SK-N-SH treated with all-trans-retinoic acid at 6 μM for 48 hours (cell line): ENCODE data around the gene MS4A14.

Experiments used
- ATAC-seq: fragments of 200-7000 bp; cut with Tn5 transposase; 3 replicates; pipeline ENCODE4 v1.9.1; 2020; ENCODE audit warnings: mild to moderate bottlenecking, moderate library complexity
- ARNTL ChIP-seq: fragments of 450-650 bp; formaldehyde crosslinking; IDR thresholded peaks from 2 replicates; pipeline ENCODE4 v1.5.0; 2020; ENCODE audit warnings: low read depth, mild to moderate bottlenecking, moderate library complexity, borderline replicate concordance
- BACH2 ChIP-seq: fragments of 250-450 bp; sonication (Bioruptor Pico); IDR thresholded peaks from 2 replicates; pipeline ENCODE4 v1.9.0; 2021; ENCODE audit warnings: mild to moderate bottlenecking, borderline replicate concordance
- CSDC2 ChIP-seq: fragments of 250-450 bp; sonication (Bioruptor Pico); IDR thresholded peaks from 2 replicates; pipeline ENCODE4 v1.5.0; 2020; ENCODE audit warnings: mild to moderate bottlenecking, moderate library complexity
- GLIS3 ChIP-seq: fragments of 250-450 bp; sonication (Bioruptor Pico); IDR thresholded peaks from 2 replicates; pipeline ENCODE4 v1.5.0; 2020; ENCODE audit warnings: mild to moderate bottlenecking, moderate library complexity
- ISL1 ChIP-seq: fragments of 250-450 bp; sonication (Bioruptor Pico); IDR thresholded peaks from 2 replicates; pipeline ENCODE4 v2.1.2; 2022; ENCODE audit warnings: mild to moderate bottlenecking, moderate library complexity
- OSR1 ChIP-seq: fragments of 250-450 bp; sonication (Bioruptor Pico); IDR thresholded peaks from 2 replicates; pipeline ENCODE4 v1.8.0; 2022; ENCODE audit warnings: moderate library complexity, mild to moderate bottlenecking, inconsistent platforms
- POU6F1 ChIP-seq: fragments of 250-450 bp; sonication (Bioruptor Pico); IDR thresholded peaks from 2 replicates; pipeline ENCODE4 v1.8.0; 2021; ENCODE audit warnings: low read depth, mild to moderate bottlenecking, moderate library complexity, borderline replicate concordance
- PPARA ChIP-seq: fragments of 250-450 bp; sonication (Bioruptor Pico); IDR thresholded peaks from 2 replicates; pipeline ENCODE4 v1.5.0; 2020; ENCODE audit warnings: mild to moderate bottlenecking, borderline replicate concordance
- RARB ChIP-seq: fragments of 250-450 bp; sonication (Bioruptor Pico); IDR thresholded peaks from 2 replicates; pipeline ENCODE4 v1.8.0; 2021; ENCODE audit warnings: mild to moderate bottlenecking, moderate library complexity
- SNAI2 ChIP-seq: fragments of 250-450 bp; sonication (Bioruptor Pico); IDR thresholded peaks from 2 replicates; pipeline ENCODE4 v1.5.0; 2020; ENCODE audit warnings: mild to moderate bottlenecking, moderate library complexity
- TCF4 ChIP-seq: fragments of 250-450 bp; sonication (Bioruptor Pico); IDR thresholded peaks from 2 replicates; pipeline ENCODE4 v1.8.0; 2021; ENCODE audit warnings: mild to moderate bottlenecking, moderate library complexity, borderline replicate concordance
- TOX ChIP-seq: fragments of 250-450 bp; sonication (Bioruptor Pico); IDR thresholded peaks from 2 replicates; pipeline ENCODE4 v1.8.0; 2021; ENCODE audit warnings: mild to moderate bottlenecking, moderate library complexity, borderline replicate concordance
- TSHZ2 ChIP-seq: fragments of 250-450 bp; sonication (Bioruptor Pico); IDR thresholded peaks from 2 replicates; pipeline ENCODE4 v1.5.0; 2020; ENCODE audit warnings: mild to moderate bottlenecking, moderate library complexity
- ZC3H10 ChIP-seq: fragments of 250-450 bp; sonication (Bioruptor Pico); IDR thresholded peaks from 2 replicates; pipeline ENCODE4 v1.5.1; 2021; ENCODE audit warnings: mild to moderate bottlenecking, moderate library complexity
- ZFP3 ChIP-seq: fragments of 250-450 bp; sonication (Bioruptor Pico); IDR thresholded peaks from 2 replicates; pipeline ENCODE4 v1.5.0; 2020; ENCODE audit warnings: mild to moderate bottlenecking, moderate library complexity
- ZFP30 ChIP-seq: fragments of 450-650 bp; formaldehyde crosslinking; IDR thresholded peaks from 2 replicates; pipeline ENCODE4 v1.5.0; 2022; ENCODE audit warnings: mild to moderate bottlenecking, moderate library complexity
- ZNF565 ChIP-seq: fragments of 450-650 bp; formaldehyde crosslinking; conservative IDR thresholded peaks from 2 replicates; pipeline ENCODE4 v1.5.0; 2020; ENCODE audit warnings: low read depth, mild to moderate bottlenecking, moderate library complexity
- ZNF70 ChIP-seq: fragments of 450-650 bp; formaldehyde crosslinking; IDR thresholded peaks from 2 replicates; pipeline ENCODE4 v1.5.0; 2020; ENCODE audit warnings: mild to moderate bottlenecking, moderate library complexity
- ZNF8 ChIP-seq: fragments of 450-650 bp; formaldehyde crosslinking; IDR thresholded peaks from 2 replicates; pipeline ENCODE4 v1.5.0; 2020; ENCODE audit warnings: mild to moderate bottlenecking, moderate library complexity
- TF ChIP-seq, protein P1 (sequence below): fragments of 250-450 bp; sonication (Bioruptor Pico); IDR thresholded peaks from 2 replicates; pipeline ENCODE4 v1.5.1; 2021; ENCODE audit warnings: mild to moderate bottlenecking, moderate library complexity
- TF ChIP-seq, protein P2 (sequence below): fragments of 250-450 bp; sonication (Bioruptor Pico); IDR thresholded peaks from 2 replicates; pipeline ENCODE4 v1.5.1; 2020; ENCODE audit warnings: low read depth, mild to moderate bottlenecking, moderate library complexity

Gene MS4A14

DNA sequence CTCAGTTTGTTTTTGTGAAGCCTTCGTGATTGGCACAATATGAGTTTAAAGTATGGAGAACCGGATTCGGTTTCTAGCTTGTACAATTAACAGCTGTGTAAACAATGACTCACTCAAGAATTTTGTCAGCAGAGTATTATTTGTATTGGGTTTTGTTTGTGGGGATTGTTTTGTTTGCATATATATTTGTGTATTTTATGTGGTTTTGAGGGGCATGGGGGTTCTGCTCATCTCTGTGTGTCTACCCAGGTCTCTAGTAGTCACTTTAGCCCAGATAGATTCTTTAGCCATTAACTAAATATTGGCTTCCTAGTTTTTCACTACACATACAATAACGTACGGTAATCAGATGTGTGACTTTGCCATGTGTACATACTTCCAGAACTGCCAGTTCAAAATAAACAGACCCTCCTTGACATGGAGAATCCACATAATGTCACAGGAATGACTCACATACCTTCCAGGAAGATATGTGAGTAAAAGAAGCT, 25.4 kb upstream of the MS4A14 start:
- TF ChIP-seq, protein P1, sequence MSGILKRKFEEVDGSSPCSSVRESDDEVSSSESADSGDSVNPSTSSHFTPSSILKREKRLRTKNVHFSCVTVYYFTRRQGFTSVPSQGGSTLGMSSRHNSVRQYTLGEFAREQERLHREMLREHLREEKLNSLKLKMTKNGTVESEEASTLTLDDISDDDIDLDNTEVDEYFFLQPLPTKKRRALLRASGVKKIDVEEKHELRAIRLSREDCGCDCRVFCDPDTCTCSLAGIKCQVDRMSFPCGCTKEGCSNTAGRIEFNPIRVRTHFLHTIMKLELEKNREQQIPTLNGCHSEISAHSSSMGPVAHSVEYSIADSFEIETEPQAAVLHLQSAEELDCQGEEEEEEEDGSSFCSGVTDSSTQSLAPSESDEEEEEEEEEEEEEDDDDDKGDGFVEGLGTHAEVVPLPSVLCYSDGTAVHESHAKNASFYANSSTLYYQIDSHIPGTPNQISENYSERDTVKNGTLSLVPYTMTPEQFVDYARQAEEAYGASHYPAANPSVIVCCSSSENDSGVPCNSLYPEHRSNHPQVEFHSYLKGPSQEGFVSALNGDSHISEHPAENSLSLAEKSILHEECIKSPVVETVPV (CRISPR knock-in tag), result no peak
- TF ChIP-seq BACH2 (CRISPR knock-in tag) (no peak), ISL1 (CRISPR knock-in tag) (no peak)
- TF ChIP-seq, all 23 proteins: peak for 0
- no peak for ATAC-seq

DNA sequence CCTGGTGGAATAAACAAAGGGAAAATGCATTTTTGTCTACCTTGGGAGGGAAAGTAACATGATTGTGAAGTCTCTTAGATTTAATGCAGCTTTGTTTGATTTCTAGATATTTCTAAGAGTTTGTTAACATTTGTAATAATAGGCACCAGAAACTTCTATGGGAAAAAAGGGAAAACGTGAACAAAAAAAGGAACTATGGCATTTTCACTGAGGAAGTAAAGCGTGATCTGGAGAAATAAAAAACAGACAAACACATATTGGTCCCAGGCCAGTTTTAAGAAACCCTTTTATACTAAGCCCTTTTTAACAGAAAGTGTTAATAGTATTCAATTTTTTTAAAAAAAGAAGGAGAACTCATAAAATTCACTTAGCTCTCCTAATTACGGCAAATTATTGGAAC, 24.9 kb upstream of the MS4A14 start:
- ATAC-seq, result no peak
- TF ChIP-seq TCF4 (CRISPR knock-in tag), result no peak
- no peak for TF ChIP-seq ARNTL (CRISPR knock-in tag)
- TF ChIP-seq ZC3H10, result no peak
- no peak for TF ChIP-seq SNAI2
- no peak for TF ChIP-seq POU6F1 (CRISPR knock-in tag)
- TF ChIP-seq OSR1 (CRISPR knock-in tag), result no peak
- TF ChIP-seq ZNF565 (CRISPR knock-in tag), result no peak
- TF ChIP-seq ISL1 (CRISPR knock-in tag), result no peak
- no peak for TF ChIP-seq ZNF8
- no peak for TF ChIP-seq TOX
- TF ChIP-seq ZNF70 (CRISPR knock-in tag), result no peak
- no peak for TF ChIP-seq BACH2 (CRISPR knock-in tag)
- TF ChIP-seq, protein P1 (CRISPR knock-in tag), result no peak
- TF ChIP-seq ZFP30 (CRISPR knock-in tag), result no peak
- TF ChIP-seq ZFP3, result no peak
- no peak for TF ChIP-seq GLIS3 (CRISPR knock-in tag)
- no peak for TF ChIP-seq TSHZ2 (CRISPR knock-in tag)
- no peak for TF ChIP-seq PPARA (CRISPR knock-in tag)
- TF ChIP-seq CSDC2 (CRISPR knock-in tag), result no peak

DNA sequence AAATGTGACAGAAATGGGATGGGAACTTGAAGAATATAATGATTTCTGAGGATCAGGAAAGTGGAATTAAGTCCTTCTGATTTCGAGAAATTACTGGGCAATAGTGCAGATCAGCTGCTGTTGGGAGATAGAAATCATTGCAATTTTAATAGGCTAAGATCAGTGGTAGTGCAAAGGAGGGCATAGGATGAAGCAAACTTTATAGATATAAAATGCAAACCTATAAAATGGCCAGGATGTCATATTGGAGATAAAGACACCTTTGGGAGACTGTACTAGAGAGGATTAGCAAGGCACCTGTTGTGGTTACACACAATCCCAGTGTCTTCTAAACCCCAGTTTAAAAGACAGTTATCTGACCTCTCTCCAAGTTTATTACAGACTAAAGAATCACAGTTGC, 24.4 kb upstream of the MS4A14 start:
- no peak for TF ChIP-seq OSR1 (CRISPR knock-in tag)
- no peak for TF ChIP-seq GLIS3 (CRISPR knock-in tag)
- TF ChIP-seq, protein P1 (CRISPR knock-in tag), result no peak
- TF ChIP-seq TSHZ2 (CRISPR knock-in tag), result no peak
- no peak for TF ChIP-seq ZC3H10
- no peak for TF ChIP-seq ARNTL (CRISPR knock-in tag)
- no peak for TF ChIP-seq SNAI2
- TF ChIP-seq ZFP3, result no peak
- no peak for TF ChIP-seq ZNF8
- TF ChIP-seq, protein P2, sequence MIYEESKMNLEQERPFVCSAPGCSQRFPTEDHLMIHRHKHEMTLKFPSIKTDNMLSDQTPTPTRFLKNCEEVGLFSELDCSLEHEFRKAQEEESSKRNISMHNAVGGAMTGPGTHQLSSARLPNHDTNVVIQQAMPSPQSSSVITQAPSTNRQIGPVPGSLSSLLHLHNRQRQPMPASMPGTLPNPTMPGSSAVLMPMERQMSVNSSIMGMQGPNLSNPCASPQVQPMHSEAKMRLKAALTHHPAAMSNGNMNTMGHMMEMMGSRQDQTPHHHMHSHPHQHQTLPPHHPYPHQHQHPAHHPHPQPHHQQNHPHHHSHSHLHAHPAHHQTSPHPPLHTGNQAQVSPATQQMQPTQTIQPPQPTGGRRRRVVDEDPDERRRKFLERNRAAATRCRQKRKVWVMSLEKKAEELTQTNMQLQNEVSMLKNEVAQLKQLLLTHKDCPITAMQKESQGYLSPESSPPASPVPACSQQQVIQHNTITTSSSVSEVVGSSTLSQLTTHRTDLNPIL (CRISPR knock-in tag), result no peak
- no peak for TF ChIP-seq PPARA (CRISPR knock-in tag)
- TF ChIP-seq ZFP30 (CRISPR knock-in tag), result no peak
- TF ChIP-seq ISL1 (CRISPR knock-in tag), result no peak
- TF ChIP-seq POU6F1 (CRISPR knock-in tag), result no peak
- TF ChIP-seq RARB (CRISPR knock-in tag), result no peak
- no peak for ATAC-seq
